GM23248 (cell line): ENCODE measurements around the gene EFCAB8.

Experiments
- EZH2 ChIP-seq: fragments of 200-600 bp; sonication (generic); IDR thresholded peaks from 2 replicates; pipeline ENCODE4 v1.6.1; 2018; ENCODE audit warnings: antibody characterized with exemption, mild to moderate bottlenecking; ENCODE audit not compliant: insufficient read depth, poor library complexity, severe bottlenecking
- EZH2phosphoT487 ChIP-seq: fragments of 200-600 bp; sonication (generic); IDR thresholded peaks from 2 replicates; pipeline ENCODE4 v1.6.1; 2018; ENCODE audit warnings: antibody characterized with exemption, moderate library complexity, mild to moderate bottlenecking, low read depth; ENCODE audit not compliant: insufficient read depth

DNA sequence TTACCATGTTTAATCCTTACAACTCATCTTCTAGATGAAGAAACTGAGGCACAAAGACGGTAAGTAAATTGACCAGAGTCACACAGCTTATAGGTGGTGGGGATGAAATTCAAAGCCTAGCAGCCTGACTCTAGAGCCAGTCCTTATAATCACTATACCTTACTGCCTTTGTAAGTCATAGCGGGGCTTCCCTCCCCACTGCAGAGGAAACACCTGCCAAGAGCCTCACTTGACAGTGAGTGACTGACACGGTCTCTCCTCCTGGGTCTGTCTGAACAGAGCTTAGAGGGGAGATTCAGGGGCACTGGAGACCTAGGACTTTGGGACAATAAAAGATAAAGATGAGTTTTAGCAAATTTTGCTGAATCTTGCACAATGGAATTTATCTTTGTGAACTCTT lies 132.7 kb downstream of the EFCAB8 start:
- TF ChIP-seq EZH2 = no peak
- no peak for TF ChIP-seq EZH2phosphoT487
